HUES64 (cell line): ENCODE results near the gene NUTF2.

Experiments
- H3K27ac ChIP-seq: 2 replicates; pipeline ENCODE4 v1.7.0; 2013; ENCODE audit warnings: low read depth, low read length, inconsistent platforms
- H3K27me3 ChIP-seq: 2 replicates; pipeline ENCODE4 v1.6.1; 2013; ENCODE audit warnings: mild to moderate bottlenecking, low read length; ENCODE audit not compliant: insufficient read depth
- H3K36me3 ChIP-seq: 2 replicates; pipeline ENCODE4 v1.6.1; 2013; ENCODE audit warnings: mild to moderate bottlenecking, low read length; ENCODE audit not compliant: insufficient read depth
- H3K4me1 ChIP-seq: 2 replicates; pipeline ENCODE4 v1.6.1; 2013; ENCODE audit warnings: mild to moderate bottlenecking, low read length, moderate library complexity; ENCODE audit not compliant: insufficient read depth
- H3K4me3 ChIP-seq: 2 replicates; pipeline ENCODE4 v1.5.1; 2013; ENCODE audit warnings: mild to moderate bottlenecking, low read length, moderate library complexity
- H3K9ac ChIP-seq: 2 replicates; pipeline ENCODE4 v1.6.1; 2013; ENCODE audit warnings: mild to moderate bottlenecking, low read depth, low read length
- H3K9me3 ChIP-seq: 2 replicates; pipeline ENCODE4 v1.6.1; 2013; ENCODE audit warnings: low read depth, low read length; ENCODE audit not compliant: insufficient read depth
- WGBS: fragments of 150-250, 120-280 bp; methylation state at CpG from one replicate; pipeline ENCODE4 v1.1.7; 2013; ENCODE audit warnings: missing lambda C conversion rate; 5-methylcytosine and 5-hydroxymethylcytosine counted together

Gene NUTF2

DNA sequence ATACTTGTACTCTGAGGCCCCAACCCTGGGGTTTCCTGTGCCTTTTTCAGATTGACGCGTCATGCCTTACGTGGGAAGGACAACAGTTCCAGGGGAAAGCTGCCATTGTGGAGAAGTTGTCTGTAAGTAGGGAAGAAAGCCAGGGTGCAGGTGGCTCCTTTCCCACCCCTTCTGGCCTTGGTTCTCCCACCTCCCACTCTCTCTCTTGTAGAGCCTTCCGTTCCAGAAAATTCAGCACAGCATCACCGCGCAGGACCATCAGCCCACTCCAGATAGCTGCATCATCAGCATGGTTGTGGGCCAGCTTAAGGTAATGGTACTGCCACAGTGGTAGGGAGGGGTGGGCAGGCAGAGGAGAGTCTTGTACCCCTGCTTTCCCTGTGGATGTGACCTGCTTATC is 21.6 kb downstream of the NUTF2 start:
- H3K27ac ChIP-seq, result no peak overlapping the region
- peaks cover 77% of the 10 kb centered on the region for H3K36me3 ChIP-seq
- H3K4me1 ChIP-seq, result no peaks in the 10 kb centered on the region
- no peaks in the 10 kb centered on the region for H3K27me3 ChIP-seq
- no peaks in the 10 kb centered on the region for H3K9me3 ChIP-seq
- 96% methylated on average over 6 of the region's 6 CpGs for WGBS
- H3K4me3 ChIP-seq, result no peak overlapping the region
- H3K9ac ChIP-seq, result no peak overlapping the region

DNA sequence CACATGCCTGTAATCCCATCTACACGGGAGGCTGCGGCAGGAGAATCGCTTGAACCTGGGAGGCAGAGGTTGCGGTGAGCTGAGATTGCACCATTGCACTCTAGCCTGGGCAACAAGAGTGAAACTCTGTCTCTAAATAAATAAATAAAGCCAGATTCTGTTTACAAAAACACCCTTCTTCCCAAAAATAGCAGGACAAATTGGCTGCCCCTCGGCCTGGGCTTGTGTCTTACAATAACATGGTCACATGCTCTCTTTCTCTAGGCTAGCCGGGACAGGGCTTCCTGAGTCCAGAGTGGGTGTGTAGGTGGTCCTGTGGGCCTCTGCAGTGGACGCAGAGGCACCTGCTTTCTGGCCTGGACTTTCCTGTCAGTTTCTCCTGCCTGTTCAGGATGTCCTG is 22.9 kb downstream of the NUTF2 start:
- H3K4me1 ChIP-seq, result peaks cover 8% of the 10 kb centered on the region; the same call in 1 of the 2 replicates
- H3K4me3 ChIP-seq, result no peak overlapping the region
- no peaks in the 10 kb centered on the region for H3K27me3 ChIP-seq
- H3K9me3 ChIP-seq, result no peaks in the 10 kb centered on the region
- no peak overlapping the region for H3K9ac ChIP-seq
- WGBS, result 96% methylated on average over 7 of the region's 7 CpGs
- H3K36me3 ChIP-seq, result peaks cover 72% of the 10 kb centered on the region
- no peak overlapping the region for H3K27ac ChIP-seq

- no peaks in the 10 kb centered on the region for H3K9me3 ChIP-seq
- 85% methylated on average over 3 of the region's 3 CpGs for WGBS
- H3K4me3 ChIP-seq, result no peak overlapping the region
- H3K27ac ChIP-seq, result no peak overlapping the region
- no peak overlapping the region for H3K9ac ChIP-seq
- H3K27me3 ChIP-seq, result no peaks in the 10 kb centered on the region
- H3K36me3 ChIP-seq, result peaks cover 63% of the 10 kb centered on the region
- peaks cover 8% of the 10 kb centered on the region; the same call in 1 of the 2 replicates for H3K4me1 ChIP-seq
Observed at GRCh38 chr16:67871256-67871655, 24.5 kb downstream of the NUTF2 start.

GRCh38 chr16:67872131-67872630 is 25.4 kb downstream of the NUTF2 start:
- Histone ChIP-seq H3K4me3 (peak overlapping the region; percentile 97), H3K4me1 (peaks cover 8% of the 10 kb centered on the region; the same call in 1 of the 2 replicates), H3K9ac (no peak overlapping the region), H3K9me3 (no peaks in the 10 kb centered on the region), H3K27ac (no peak overlapping the region), H3K27me3 (no peaks in the 10 kb centered on the region), H3K36me3 (peaks cover 63% of the 10 kb centered on the region)
- 75% methylated on average over 2 of the region's 2 CpGs for WGBS

- Histone ChIP-seq H3K9me3 (no peaks in the 10 kb centered on the region), H3K9ac (peak within 1 kb of the TSS; percentile 93), H3K27me3 (no peaks in the 10 kb centered on the region), H3K27ac (peak within 1 kb of the TSS; percentile 62), H3K4me1 (peaks cover 8% of the 10 kb centered on the region; the same call in 1 of the 2 replicates), H3K36me3 (peaks cover 63% of the 10 kb centered on the region), H3K4me3 (peak within 1 kb of the TSS; percentile 97)
- WGBS, result 5% methylated on average over 72 of the region's 72 CpGs
Observed at GRCh38 chr16:67872631-67873434, 26.1 kb downstream of the NUTF2 start, which contains the start of gene EDC4. TSS of gene EDC4 (plus strand) at chr16:67873052. CDS start at chr16:67873262, 210 bp downstream.

- H3K27ac ChIP-seq, result peak overlapping the region; percentile 62
- 26% methylated on average over 23 of the region's 23 CpGs for WGBS
- H3K9me3 ChIP-seq, result no peaks in the 10 kb centered on the region
Observed at GRCh38 chr16:67873435-67874370, 27.0 kb downstream of the NUTF2 start.

DNA sequence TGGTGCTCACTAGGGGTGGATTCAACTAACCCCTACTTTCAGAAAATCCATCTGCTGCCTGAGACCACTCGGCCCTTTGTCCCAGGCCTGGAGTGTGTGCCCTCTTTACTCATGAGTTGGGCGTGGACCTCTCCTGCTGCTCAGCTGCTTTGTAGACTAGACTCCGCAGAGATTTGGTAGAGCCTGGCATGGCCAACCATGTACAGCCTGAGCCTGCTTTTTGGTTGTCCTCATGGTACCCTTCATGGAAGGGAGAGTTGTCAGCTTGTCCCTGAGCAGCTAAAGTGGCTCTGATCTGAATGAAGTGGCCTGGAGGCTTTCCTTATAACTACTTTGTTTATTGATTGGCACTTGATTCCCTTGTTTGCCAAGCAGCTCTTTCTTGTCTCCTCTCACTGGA is 27.6 kb downstream of the NUTF2 start:
- H3K4me3 ChIP-seq, result peak overlapping the region; percentile 97
- peaks cover 8% of the 10 kb centered on the region; the same call in 1 of the 2 replicates for H3K4me1 ChIP-seq
- 89% methylated on average over 3 of the region's 3 CpGs for WGBS
- no peaks in the 10 kb centered on the region for H3K9me3 ChIP-seq
- peaks cover 63% of the 10 kb centered on the region for H3K36me3 ChIP-seq
- H3K9ac ChIP-seq, result no peak overlapping the region
- H3K27me3 ChIP-seq, result no peaks in the 10 kb centered on the region
- no peak overlapping the region for H3K27ac ChIP-seq

More at GRCh38 chr16:67873435-67874370, 27.0 kb downstream of the NUTF2 start:
- Histone ChIP-seq H3K36me3 (peaks cover 63% of the 10 kb centered on the region), H3K4me1 (peaks cover 8% of the 10 kb centered on the region; the same call in 1 of the 2 replicates), H3K4me3 (peak overlapping the region; percentile 97), H3K9ac (peak overlapping the region; percentile 93), H3K27me3 (no peaks in the 10 kb centered on the region)

- peaks cover 64% of the 10 kb centered on the region for H3K36me3 ChIP-seq
- H3K27me3 ChIP-seq, result no peaks in the 10 kb centered on the region
- H3K9me3 ChIP-seq, result no peaks in the 10 kb centered on the region
- H3K4me1 ChIP-seq, result peaks cover 8% of the 10 kb centered on the region; the same call in 1 of the 2 replicates
- no peak overlapping the region for H3K9ac ChIP-seq
- H3K27ac ChIP-seq, result no peak overlapping the region
- H3K4me3 ChIP-seq, result no peak overlapping the region
- 98% methylated on average over 11 of the region's 11 CpGs for WGBS
Observed at GRCh38 chr16:67877064-67877463, 30.3 kb downstream of the NUTF2 start.

- H3K9me3 ChIP-seq, result no peaks in the 10 kb centered on the region
- peaks cover 75% of the 10 kb centered on the region for H3K36me3 ChIP-seq
- no peak overlapping the region for H3K4me3 ChIP-seq
- peaks cover 8% of the 10 kb centered on the region; the same call in 1 of the 2 replicates for H3K4me1 ChIP-seq
- H3K27me3 ChIP-seq, result no peaks in the 10 kb centered on the region
- no peak overlapping the region for H3K9ac ChIP-seq
- H3K27ac ChIP-seq, result no peak overlapping the region
- WGBS, result 94% methylated on average over 6 of the region's 6 CpGs
Observed at GRCh38 chr16:67878232-67878631, 31.5 kb downstream of the NUTF2 start.

DNA sequence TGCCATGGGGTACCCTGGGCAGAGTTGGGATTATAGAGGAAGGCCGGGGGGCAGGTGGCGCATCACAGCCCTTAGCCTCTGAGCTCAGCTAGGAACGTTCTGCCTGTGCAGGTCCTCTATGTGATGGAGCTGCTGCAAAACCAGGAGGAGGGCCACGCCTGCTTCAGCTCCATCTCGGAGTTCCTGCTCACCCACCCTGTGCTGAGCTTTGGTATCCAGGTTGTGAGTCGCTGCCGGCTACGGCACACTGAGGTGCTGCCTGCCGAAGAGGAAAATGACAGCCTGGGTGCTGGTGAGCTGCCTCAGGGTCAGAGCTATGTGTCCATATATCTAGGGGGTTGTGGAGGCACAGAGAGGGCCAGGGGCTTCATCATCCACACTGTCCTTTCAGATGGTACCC is 32.1 kb downstream of the NUTF2 start:
- peaks cover 6% of the 10 kb centered on the region; the same call in 1 of the 2 replicates for H3K4me1 ChIP-seq
- no peak overlapping the region for H3K4me3 ChIP-seq
- peaks cover 79% of the 10 kb centered on the region for H3K36me3 ChIP-seq
- no peak overlapping the region for H3K27ac ChIP-seq
- no peaks in the 10 kb centered on the region for H3K27me3 ChIP-seq
- WGBS, result 94% methylated on average over 9 of the region's 9 CpGs
- H3K9me3 ChIP-seq, result no peaks in the 10 kb centered on the region
- no peak overlapping the region for H3K9ac ChIP-seq
